ENCODE measurements around the gene CIP2A. TPM values are rescaled to one million over a fixed set of nuclear protein-coding genes. Genes with fewer than 3 reads are reported as not detected.

Gene CIP2A
- total RNA-seq, 4 donors from 2014 or later: 1.5 to 11.5 (median 7.2) TPM

GRCh38 chr3:108546692-108547091, 42.5 kb downstream of the CIP2A start:
- WGBS, 2 donors: 75 to 84% methylated on average over 3 of the region's 3 CpGs

DNA sequence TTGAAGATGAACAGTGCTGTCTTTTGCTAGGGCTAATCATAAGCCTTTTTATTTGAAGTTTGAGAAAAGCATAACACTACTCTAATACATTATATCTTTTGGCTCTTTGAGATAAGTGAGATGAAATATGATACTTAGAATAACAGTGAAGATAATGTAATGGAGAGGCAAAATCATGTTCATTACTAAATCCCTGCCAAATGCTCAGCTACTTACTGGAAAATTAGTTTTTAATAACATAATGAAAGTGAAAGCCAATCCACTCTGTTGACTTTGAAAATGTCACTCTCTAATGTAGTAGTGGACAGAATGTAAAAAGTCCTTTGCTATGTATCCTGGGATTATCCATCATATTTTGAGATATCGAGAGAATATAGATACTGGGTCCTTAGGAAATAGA, 43.0 kb downstream of the CIP2A start:
- H3K9me3 ChIP-seq: no peaks in the 10 kb centered on the region
- WGBS, 2 donors: 67 to 78% methylated on average over 1 of the region's 1 CpG
- DNase-seq: no peak
- intact Hi-C loops (cut with DNase I): no loop called here
- H3K4me3 ChIP-seq: peak overlapping the region in 2 of 4 donors; percentile 3 to 39
- peaks cover 0 to 11% (median 0%) of the 10 kb centered on the region in 3 donors for H3K36me3 ChIP-seq
- no peaks in the 10 kb centered on the region for H3K4me1 ChIP-seq
- TF ChIP-seq POLR2A (IDR thresholded peaks at IDR 0.05): no peak
- TF ChIP-seq, protein P1, sequence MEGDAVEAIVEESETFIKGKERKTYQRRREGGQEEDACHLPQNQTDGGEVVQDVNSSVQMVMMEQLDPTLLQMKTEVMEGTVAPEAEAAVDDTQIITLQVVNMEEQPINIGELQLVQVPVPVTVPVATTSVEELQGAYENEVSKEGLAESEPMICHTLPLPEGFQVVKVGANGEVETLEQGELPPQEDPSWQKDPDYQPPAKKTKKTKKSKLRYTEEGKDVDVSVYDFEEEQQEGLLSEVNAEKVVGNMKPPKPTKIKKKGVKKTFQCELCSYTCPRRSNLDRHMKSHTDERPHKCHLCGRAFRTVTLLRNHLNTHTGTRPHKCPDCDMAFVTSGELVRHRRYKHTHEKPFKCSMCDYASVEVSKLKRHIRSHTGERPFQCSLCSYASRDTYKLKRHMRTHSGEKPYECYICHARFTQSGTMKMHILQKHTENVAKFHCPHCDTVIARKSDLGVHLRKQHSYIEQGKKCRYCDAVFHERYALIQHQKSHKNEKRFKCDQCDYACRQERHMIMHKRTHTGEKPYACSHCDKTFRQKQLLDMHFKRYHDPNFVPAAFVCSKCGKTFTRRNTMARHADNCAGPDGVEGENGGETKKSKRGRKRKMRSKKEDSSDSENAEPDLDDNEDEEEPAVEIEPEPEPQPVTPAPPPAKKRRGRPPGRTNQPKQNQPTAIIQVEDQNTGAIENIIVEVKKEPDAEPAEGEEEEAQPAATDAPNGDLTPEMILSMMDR (IDR thresholded peaks at IDR 0.05): no peak
- no peak overlapping the region for H3K27ac ChIP-seq
- no peaks in the 10 kb centered on the region for H3K27me3 ChIP-seq

More at GRCh38 chr3:108546692-108547091, 42.5 kb downstream of the CIP2A start:
- Histone ChIP-seq H3K4me3 (peak overlapping the region in 2 of 4 donors; percentile 3 to 39), H3K9me3 (no peaks in the 10 kb centered on the region), H3K4me1 (no peaks in the 10 kb centered on the region), H3K36me3 (peaks cover 0 to 11% (median 0%) of the 10 kb centered on the region in 3 donors), H3K27ac (no peak overlapping the region), H3K27me3 (no peaks in the 10 kb centered on the region)
- TF ChIP-seq, protein P1 (IDR thresholded peaks at IDR 0.05): no peak
- TF ChIP-seq POLR2A (IDR thresholded peaks at IDR 0.05): no peak
- intact Hi-C loops (cut with DNase I): no loop called here
- DNase-seq: no peak

- DNase-seq: no peak
- intact Hi-C loops (cut with DNase I): no loop called here
- Histone ChIP-seq H3K27ac (no peak overlapping the region), H3K9me3 (no peaks in the 10 kb centered on the region), H3K36me3 (peaks cover 0 to 2% (median 0%) of the 10 kb centered on the region in 3 donors), H3K27me3 (no peaks in the 10 kb centered on the region), H3K4me1 (no peaks in the 10 kb centered on the region), H3K4me3 (no peak overlapping the region)
- TF ChIP-seq POLR2A (IDR thresholded peaks at IDR 0.05): no peak
- TF ChIP-seq, protein P1 (IDR thresholded peaks at IDR 0.05): no peak
- WGBS, 2 donors: 50 to 63% methylated on average over 4 of the region's 4 CpGs
Measured at GRCh38 chr3:108538083-108538482, 51.2 kb downstream of the CIP2A start.

- H3K36me3 ChIP-seq: no peaks in the 10 kb centered on the region
Measured at GRCh38 chr3:108528459-108529252, 60.6 kb downstream of the CIP2A start.

DNA sequence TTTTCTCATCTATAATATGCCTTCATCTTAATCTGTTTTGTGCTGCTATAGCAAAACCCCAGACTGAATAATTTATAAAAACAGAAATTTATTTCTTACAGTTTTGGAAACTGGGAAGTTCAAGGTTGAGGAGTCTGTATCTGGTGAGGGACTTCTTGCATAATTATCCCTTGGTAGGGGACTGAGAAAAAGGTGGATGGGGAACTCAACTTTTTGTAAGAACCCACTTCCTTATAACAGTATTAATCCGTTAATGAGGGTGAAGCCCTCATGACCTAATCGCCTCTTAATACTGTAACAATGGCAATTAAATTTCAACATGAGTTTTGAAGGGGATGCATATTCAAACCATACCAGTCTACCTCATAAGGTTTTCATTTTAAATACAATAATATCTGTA, 61.4 kb downstream of the CIP2A start:
- intact Hi-C loops (cut with DNase I): no loop called here
- no peak for DNase-seq
- no peaks in the 10 kb centered on the region for H3K36me3 ChIP-seq
- H3K27ac ChIP-seq: no peak overlapping the region
- no peak overlapping the region for H3K4me3 ChIP-seq
- 74 to 75% methylated on average over 2 of the region's 2 CpGs for WGBS, 2 donors
- no peaks in the 10 kb centered on the region for H3K9me3 ChIP-seq
- H3K27me3 ChIP-seq: no peaks in the 10 kb centered on the region
- TF ChIP-seq, protein P1 (IDR thresholded peaks at IDR 0.05): no peak
- TF ChIP-seq POLR2A (IDR thresholded peaks at IDR 0.05): no peak
- no peaks in the 10 kb centered on the region for H3K4me1 ChIP-seq

More at GRCh38 chr3:108528459-108529252, 60.6 kb downstream of the CIP2A start:
- no peaks in the 10 kb centered on the region for H3K4me1 ChIP-seq
- no peaks in the 10 kb centered on the region for H3K9me3 ChIP-seq
- intact Hi-C loops (cut with DNase I): no loop called here
- WGBS, 2 donors: 41 to 44% methylated on average over 3 of the region's 3 CpGs
- H3K4me3 ChIP-seq: no peak overlapping the region
- no peak for DNase-seq
- H3K27me3 ChIP-seq: no peaks in the 10 kb centered on the region
- TF ChIP-seq, protein P1 (IDR thresholded peaks at IDR 0.05): no peak
- TF ChIP-seq POLR2A (IDR thresholded peaks at IDR 0.05): no peak
- no peak overlapping the region for H3K27ac ChIP-seq

Data from esophagus squamous epithelium (tissue), 5 donors.